Sigmoid colon (tissue), 3 donors: ENCODE results near the gene GPRIN1.

Experiments used
- POLR2A ChIP-seq, 2 donors: fragments of 450-650 bp; IDR thresholded peaks; one replicate each; pipeline ENCODE4 v1.6.1; 2016; ENCODE audit warnings: antibody characterized with exemption in 2 of 2, mild to moderate bottlenecking in 2 of 2, moderate library complexity in 2 of 2
- TF ChIP-seq, protein P1 (sequence below), 4 experiments: fragments of 450-650 bp in 3 of 4; fragments of 200-600 bp in 1 of 4; IDR thresholded peaks; one replicate each; pipeline ENCODE4 v1.5.1; 2016 to 2019; ENCODE audit warnings: antibody characterized with exemption in 4 of 4, mild to moderate bottlenecking in 3 of 4, moderate library complexity in 2 of 4

GRCh38 chr5:176573564-176574296 is 36.2 kb downstream of the GPRIN1 start:
- TF ChIP-seq, protein P1, sequence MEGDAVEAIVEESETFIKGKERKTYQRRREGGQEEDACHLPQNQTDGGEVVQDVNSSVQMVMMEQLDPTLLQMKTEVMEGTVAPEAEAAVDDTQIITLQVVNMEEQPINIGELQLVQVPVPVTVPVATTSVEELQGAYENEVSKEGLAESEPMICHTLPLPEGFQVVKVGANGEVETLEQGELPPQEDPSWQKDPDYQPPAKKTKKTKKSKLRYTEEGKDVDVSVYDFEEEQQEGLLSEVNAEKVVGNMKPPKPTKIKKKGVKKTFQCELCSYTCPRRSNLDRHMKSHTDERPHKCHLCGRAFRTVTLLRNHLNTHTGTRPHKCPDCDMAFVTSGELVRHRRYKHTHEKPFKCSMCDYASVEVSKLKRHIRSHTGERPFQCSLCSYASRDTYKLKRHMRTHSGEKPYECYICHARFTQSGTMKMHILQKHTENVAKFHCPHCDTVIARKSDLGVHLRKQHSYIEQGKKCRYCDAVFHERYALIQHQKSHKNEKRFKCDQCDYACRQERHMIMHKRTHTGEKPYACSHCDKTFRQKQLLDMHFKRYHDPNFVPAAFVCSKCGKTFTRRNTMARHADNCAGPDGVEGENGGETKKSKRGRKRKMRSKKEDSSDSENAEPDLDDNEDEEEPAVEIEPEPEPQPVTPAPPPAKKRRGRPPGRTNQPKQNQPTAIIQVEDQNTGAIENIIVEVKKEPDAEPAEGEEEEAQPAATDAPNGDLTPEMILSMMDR (IDR thresholded peaks at IDR 0.05): peak; percentile 24 to 76 (median 60)
- no peak for TF ChIP-seq POLR2A (IDR thresholded peaks at IDR 0.05)
